Breast epithelium (tissue), 4 donors: ENCODE results near the gene GSKIP. TPM values are rescaled to one million over a fixed set of nuclear protein-coding genes. Genes with fewer than 3 reads are reported as not detected.

Experiments used
- DNase-seq, 2 donors: peaks; one replicate each; pipeline ENCODE4 v3.0.0-alpha.2; 2019; ENCODE audit warnings: low spot score in 2 of 2
- H3K27ac ChIP-seq, 2 donors: fragments of 200-600 bp; sonication (generic) in 1 of 2; one replicate each; pipeline ENCODE4 v1.5.1; 2016 to 2019; ENCODE audit warnings: mild to moderate bottlenecking in 1 of 2
- H3K27me3 ChIP-seq, 2 donors: fragments of 200-600 bp; sonication (generic) in 1 of 2; one replicate each; pipeline versions ENCODE4 v1.5.1 to v1.6.0; 2017 to 2019; ENCODE audit warnings: control low read depth in 1 of 2, mild to moderate bottlenecking in 1 of 2
- H3K36me3 ChIP-seq: fragments of 200-600 bp; one replicate; pipeline ENCODE4 v1.5.1; 2019
- H3K4me1 ChIP-seq, 2 donors: fragments of 200-600 bp; sonication (generic); one replicate each; pipeline ENCODE4 v1.5.1; 2016 to 2019; ENCODE audit warnings: control low read depth in 1 of 2
- H3K4me3 ChIP-seq, 3 donors: fragments of 200-600 bp; sonication (generic); 1 replicate in 2 of 3; 2 replicates in 1 of 3; pipeline ENCODE4 v1.5.1; 2016 to 2019; ENCODE audit warnings: mild to moderate bottlenecking in 3 of 3, moderate library complexity in 2 of 3
- H3K9me3 ChIP-seq, 2 donors: fragments of 200-600 bp; sonication (generic) in 1 of 2; one replicate each; pipeline ENCODE4 v1.5.1; 2016 to 2019; ENCODE audit warnings: control low read depth in 1 of 2
- POLR2A ChIP-seq: fragments of 450-650 bp; IDR thresholded peaks from one replicate; pipeline ENCODE4 v1.6.1; 2016; ENCODE audit warnings: antibody characterized with exemption, mild to moderate bottlenecking, moderate library complexity
- POLR2AphosphoS5 ChIP-seq, 3 donors: sonication (generic); formaldehyde crosslinking; IDR thresholded peaks; one replicate each; pipeline ENCODE4 v1.6.1; 2017; ENCODE audit warnings: antibody characterized with exemption in 3 of 3
- intact Hi-C: fragments of 100-400 bp; cut with DNase I; formaldehyde crosslinking; loops from one replicate; pipeline ENCODE4 v1.15.1; 2023; ENCODE audit warnings: low total_unique reads
- total RNA-seq, 3 donors: library from RNA; depleted of rRNA; stranded (reverse); fragments of >200 nt; gene quantifications; one replicate each; pipeline ENCODE4 v1.1.0, GENCODE V29; 2016
- TF ChIP-seq, protein P1 (sequence below), 3 donors: fragments of 450-650 bp; IDR thresholded peaks; one replicate each; pipeline ENCODE4 v1.5.1; 2016 to 2017; ENCODE audit warnings: antibody characterized with exemption in 3 of 3, mild to moderate bottlenecking in 3 of 3, moderate library complexity in 3 of 3

The GSKIP gene, protein sequence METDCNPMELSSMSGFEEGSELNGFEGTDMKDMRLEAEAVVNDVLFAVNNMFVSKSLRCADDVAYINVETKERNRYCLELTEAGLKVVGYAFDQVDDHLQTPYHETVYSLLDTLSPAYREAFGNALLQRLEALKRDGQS
- total RNA-seq = 10 to 100 TPM in 2 of 3 donors, 1 to 10 TPM in 1; 9.8 to 23.3 (median 14.4) TPM

DNA sequence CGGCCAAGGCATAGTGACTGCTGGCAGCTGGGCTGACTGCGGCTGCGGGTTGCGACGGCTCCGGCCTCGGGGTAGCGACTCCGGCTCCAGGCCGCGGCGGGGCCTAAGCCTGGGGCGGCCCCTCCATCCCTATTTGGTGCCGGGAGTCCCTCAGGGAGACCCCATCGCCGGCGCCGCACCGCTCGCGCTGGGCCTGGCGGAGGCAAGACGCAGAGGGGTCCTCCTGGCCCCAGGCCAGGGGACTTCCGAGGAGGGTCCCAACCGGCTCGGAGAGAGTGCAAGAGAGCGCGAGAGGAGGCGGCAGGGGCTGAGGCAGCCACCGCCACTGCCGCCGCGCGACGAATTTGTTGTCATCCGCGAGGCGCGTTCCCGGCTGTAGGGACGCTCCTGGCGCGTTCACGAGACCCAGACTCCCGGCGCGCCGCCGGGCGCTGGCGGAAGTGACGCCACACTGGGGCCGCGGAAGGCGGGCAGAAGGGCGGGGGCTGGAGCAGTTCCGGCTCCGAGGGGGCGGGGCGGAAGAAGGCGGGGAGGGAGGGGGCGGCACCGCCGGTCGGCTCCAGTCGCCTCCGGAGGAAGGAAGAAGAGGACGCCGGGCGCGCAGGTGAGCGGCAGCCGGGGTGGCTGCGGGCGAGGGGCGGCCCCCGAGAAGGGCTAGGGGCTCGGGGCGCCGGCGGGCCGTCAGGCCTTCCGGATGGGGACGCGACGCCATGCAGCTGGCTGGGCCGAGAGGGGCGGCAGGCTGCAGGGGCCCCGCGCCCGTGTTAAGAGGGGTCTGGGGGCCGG, at the start of gene GSKIP, which contains the start of gene ATG2B:
Gene GSKIP, plus strand, starts transcription at position 562 of the 786 bp plus-strand sequence. CDS start 18,722 bp downstream, outside the sequence.
Gene ATG2B, minus strand, starts transcription at position 377 of the 786 bp plus-strand sequence. Its CDS starts 365 bp downstream, at position 12.
- H3K4me1 ChIP-seq = peaks cover 0 to 20% of the 10 kb centered on the region in 2 donors
- intact Hi-C loops = loop anchor here (5.0 kb wide), 1 partner anchor 304 kb away; no protein-coding TSS in a partner anchor
- TF ChIP-seq POLR2A = peak; percentile 23
- peak; percentile 45 to 79 (median 78) for TF ChIP-seq POLR2AphosphoS5 (IDR thresholded peaks at IDR 0.05)
- TF ChIP-seq, protein P1, sequence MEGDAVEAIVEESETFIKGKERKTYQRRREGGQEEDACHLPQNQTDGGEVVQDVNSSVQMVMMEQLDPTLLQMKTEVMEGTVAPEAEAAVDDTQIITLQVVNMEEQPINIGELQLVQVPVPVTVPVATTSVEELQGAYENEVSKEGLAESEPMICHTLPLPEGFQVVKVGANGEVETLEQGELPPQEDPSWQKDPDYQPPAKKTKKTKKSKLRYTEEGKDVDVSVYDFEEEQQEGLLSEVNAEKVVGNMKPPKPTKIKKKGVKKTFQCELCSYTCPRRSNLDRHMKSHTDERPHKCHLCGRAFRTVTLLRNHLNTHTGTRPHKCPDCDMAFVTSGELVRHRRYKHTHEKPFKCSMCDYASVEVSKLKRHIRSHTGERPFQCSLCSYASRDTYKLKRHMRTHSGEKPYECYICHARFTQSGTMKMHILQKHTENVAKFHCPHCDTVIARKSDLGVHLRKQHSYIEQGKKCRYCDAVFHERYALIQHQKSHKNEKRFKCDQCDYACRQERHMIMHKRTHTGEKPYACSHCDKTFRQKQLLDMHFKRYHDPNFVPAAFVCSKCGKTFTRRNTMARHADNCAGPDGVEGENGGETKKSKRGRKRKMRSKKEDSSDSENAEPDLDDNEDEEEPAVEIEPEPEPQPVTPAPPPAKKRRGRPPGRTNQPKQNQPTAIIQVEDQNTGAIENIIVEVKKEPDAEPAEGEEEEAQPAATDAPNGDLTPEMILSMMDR (IDR thresholded peaks at IDR 0.05) = no peak

DNA sequence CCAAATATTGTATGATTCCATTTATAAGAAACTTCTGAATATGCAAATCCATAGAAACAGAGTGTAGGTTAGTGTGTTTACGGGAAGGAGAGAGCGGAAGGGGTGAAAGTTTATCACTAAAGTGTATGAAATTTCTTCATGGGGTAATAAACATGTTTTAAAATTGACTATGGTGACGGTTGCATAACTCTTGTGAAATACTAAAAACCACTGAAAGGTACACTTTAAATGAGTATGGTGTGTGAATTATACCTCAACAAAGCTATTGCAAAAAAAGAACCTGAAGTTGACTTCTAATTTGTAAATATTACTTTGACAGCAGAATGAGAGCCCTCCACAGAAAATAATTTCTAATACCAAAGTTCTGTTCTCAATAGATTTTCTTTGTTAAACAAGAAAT, 47.2 kb upstream of the GSKIP start:
- Histone ChIP-seq H3K9me3 (no peaks in the 10 kb centered on the region), H3K4me1 (no peaks in the 10 kb centered on the region), H3K27ac (no peak overlapping the region), H3K36me3 (peaks cover 8% of the 10 kb centered on the region), H3K4me3 (no peak overlapping the region), H3K27me3 (no peaks in the 10 kb centered on the region)
- intact Hi-C loops = loop anchor here (10.0 kb wide), 1 partner anchor 1581 kb away; no protein-coding TSS in a partner anchor
- no peak for DNase-seq
- TF ChIP-seq POLR2A = no peak
- no peak for TF ChIP-seq POLR2AphosphoS5 (IDR thresholded peaks at IDR 0.05)
- TF ChIP-seq, protein P1 (IDR thresholded peaks at IDR 0.05) = no peak

More for the DNA sequence above, at the start of gene GSKIP, which contains the start of gene ATG2B:
- no peaks in the 10 kb centered on the region for H3K36me3 ChIP-seq
- H3K9me3 ChIP-seq = no peaks in the 10 kb centered on the region
- no peaks in the 10 kb centered on the region for H3K27me3 ChIP-seq
- peak within 1 kb of the TSS; percentile 89 to 97 for H3K27ac ChIP-seq
- peak; percentile 89 to 93 for DNase-seq
- peak within 1 kb of the TSS; percentile 95 to 99 (median 99) for H3K4me3 ChIP-seq

DNA sequence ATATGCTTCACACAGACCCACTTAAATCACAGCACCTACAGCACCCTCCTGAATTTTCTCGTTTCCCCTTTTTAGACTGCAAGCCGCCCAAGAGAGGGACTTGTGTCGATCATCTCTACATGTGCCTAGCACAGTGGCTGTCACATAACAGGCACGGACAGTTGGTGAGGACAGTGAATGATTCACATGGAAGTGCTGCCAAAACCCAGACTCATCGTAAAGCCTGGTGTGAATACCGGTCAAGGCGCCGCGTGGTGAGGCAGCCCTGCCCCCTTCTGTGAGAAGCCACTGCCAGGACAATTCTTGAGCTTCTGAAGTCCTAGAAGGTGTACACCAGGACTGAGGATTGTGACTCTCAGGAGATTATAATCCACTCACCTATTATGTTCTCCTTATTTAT, 44.5 kb upstream of the GSKIP start:
- no peak for DNase-seq

DNA sequence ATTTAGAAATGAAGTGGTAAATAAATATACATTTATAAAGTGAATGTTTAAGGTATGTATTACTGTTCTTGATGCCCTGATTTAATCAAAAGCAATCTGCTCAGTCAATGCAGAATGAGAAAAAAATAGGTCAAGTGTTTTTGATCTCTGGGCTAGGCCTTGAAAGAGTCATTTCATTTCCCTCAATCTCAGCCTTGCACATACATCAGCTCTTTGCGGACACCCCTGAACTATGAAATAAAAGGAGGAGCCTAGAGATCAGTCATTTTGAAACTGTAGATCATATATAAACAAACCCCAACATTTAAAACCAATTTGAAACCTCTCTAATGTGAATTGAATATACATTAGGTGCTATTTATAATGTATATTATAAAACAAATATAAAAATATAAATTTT, 42.7 kb upstream of the GSKIP start:
- Histone ChIP-seq H3K36me3 (no peaks in the 10 kb centered on the region), H3K4me3 (no peak overlapping the region), H3K4me1 (no peaks in the 10 kb centered on the region), H3K9me3 (no peaks in the 10 kb centered on the region), H3K27ac (no peak overlapping the region), H3K27me3 (no peaks in the 10 kb centered on the region)
- intact Hi-C loops = no loop called here
- TF ChIP-seq, protein P1 (IDR thresholded peaks at IDR 0.05) = no peak
- TF ChIP-seq POLR2AphosphoS5 (IDR thresholded peaks at IDR 0.05) = no peak
- TF ChIP-seq POLR2A = no peak
- DNase-seq = no peak

More for the DNA sequence above, 44.5 kb upstream of the GSKIP start:
- no peaks in the 10 kb centered on the region for H3K27me3 ChIP-seq
- H3K27ac ChIP-seq = no peak overlapping the region
- intact Hi-C loops = loop anchor here (10.0 kb wide), 1 partner anchor 1584 kb away; no protein-coding TSS in a partner anchor
- H3K4me3 ChIP-seq = no peak overlapping the region
- no peak for TF ChIP-seq POLR2AphosphoS5 (IDR thresholded peaks at IDR 0.05)
- TF ChIP-seq POLR2A = no peak
- TF ChIP-seq, protein P1 (IDR thresholded peaks at IDR 0.05) = no peak
- no peaks in the 10 kb centered on the region for H3K9me3 ChIP-seq
- peaks cover 7% of the 10 kb centered on the region for H3K36me3 ChIP-seq
- H3K4me1 ChIP-seq = no peaks in the 10 kb centered on the region

DNA sequence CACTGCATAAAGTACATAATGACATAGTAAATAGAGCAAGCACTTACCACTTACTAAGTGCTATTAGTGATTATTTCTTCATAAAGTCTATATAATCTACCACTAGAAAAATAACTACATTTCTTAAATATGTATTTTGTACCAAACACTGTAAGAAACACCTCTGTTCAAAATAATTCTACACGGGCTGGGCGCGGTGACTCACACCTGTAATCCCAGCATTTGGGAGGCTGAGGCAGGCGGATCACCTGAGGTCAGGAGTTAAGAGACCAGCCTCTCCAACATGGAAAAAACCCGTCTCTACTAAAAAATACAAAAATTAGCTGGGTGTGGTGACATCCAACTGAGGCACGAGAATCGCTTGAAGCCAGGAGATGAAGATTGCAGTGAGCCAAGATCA, 39.1 kb upstream of the GSKIP start:
- TF ChIP-seq POLR2AphosphoS5 (IDR thresholded peaks at IDR 0.05) = no peak
- no peak for TF ChIP-seq POLR2A
- TF ChIP-seq, protein P1 (IDR thresholded peaks at IDR 0.05) = no peak
- Histone ChIP-seq H3K4me1 (no peaks in the 10 kb centered on the region), H3K36me3 (no peaks in the 10 kb centered on the region), H3K4me3 (no peak overlapping the region), H3K9me3 (no peaks in the 10 kb centered on the region), H3K27ac (no peak overlapping the region), H3K27me3 (no peaks in the 10 kb centered on the region)
- intact Hi-C loops = no loop called here
- DNase-seq = no peak
